HuH-7 (cell line): ENCODE data around the gene HDAC10.

ENCODE experiments used
- DNase-seq: peaks from one replicate; pipeline ENCODE4 v3.0.0; 2011; ENCODE audit warnings: low spot score

The HDAC10 gene

GRCh38 chr22:50250555-50251476 lies at the start of gene HDAC10:
Gene HDAC10 (minus strand): TSS chr22:50251265. CDS start chr22:50251032, 233 bp downstream.
- DNase-seq = peak; percentile 96

GRCh38 chr22:50300620-50301257 lies 49.7 kb upstream of the HDAC10 start:
- no peak for DNase-seq

GRCh38 chr22:50299785-50300619 lies 48.9 kb upstream of the HDAC10 start:
- peak; percentile 100 for DNase-seq

- DNase-seq = peak; percentile 80
These were observed 48.1 kb upstream of the HDAC10 start for GRCh38 chr22:50298937-50299784.

DNA sequence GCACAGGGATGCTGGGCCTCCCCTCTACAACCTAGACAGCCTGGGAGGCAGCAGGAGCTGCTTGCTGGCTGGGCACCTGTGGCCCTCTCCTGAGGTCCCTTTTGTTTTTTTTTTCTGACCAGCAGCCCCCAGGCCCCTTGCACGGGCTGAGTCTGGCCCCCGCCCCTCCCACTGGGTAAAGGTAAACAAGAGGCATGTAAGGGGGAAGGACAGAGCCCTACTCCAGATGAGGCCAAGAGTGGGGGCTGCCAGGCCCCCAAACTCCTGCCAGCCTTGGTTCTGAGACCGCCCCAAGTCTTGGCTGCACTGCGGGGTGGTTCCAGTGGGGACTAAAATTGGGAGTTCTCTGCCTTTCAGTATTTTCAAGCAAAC lies 47.2 kb upstream of the HDAC10 start:
- no peak for DNase-seq

GRCh38 chr22:50297510-50298265 lies 46.6 kb upstream of the HDAC10 start:
- DNase-seq = no peak

- DNase-seq = no peak
These were observed 45.8 kb upstream of the HDAC10 start for GRCh38 chr22:50296658-50297490.

GRCh38 chr22:50294319-50294656 lies 43.2 kb upstream of the HDAC10 start:
- no peak for DNase-seq

DNA sequence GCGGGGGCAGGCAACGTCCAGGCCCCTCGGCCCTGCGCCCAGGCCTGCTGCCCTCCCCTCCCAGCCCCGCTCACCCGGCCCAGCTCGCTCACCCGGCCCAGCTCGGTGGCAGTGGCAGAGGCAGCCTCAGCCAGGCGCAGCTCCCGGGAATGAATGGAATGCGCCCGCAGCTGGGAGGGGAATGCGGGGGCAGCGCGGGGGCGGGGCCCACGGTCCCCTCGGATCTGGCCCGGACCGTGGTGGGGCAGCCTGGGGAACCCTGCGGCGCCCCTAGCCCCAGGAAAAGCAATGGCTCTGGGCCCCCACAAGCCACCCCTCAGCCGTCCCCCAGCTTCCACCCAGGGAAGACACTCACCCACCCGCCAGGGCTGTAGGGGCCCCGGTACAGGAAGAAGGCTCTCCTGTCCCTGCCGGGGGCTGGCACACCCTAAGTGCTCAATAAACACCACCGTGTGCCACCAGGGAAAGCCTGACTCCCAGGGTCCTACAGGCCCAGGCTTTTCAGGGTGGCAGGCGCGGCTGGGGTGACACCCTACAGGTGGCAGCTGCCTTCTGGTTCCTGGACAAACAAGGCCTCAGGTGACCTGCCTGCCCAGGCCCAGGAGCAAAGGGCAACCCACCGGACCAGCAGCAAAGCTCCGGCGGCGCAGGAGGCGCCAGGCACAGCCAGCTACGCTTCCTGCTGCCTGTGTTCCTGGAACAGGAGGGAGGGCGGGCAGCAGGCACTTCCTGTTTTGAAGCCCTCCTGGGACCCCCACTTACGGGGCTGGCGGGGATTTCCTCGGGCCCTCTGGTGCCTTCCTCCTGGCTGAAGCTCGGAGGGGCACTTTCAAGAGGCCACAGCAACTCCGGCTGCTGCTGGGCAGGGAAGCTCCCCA lies 42.6 kb upstream of the HDAC10 start:
- peak; percentile 66 for DNase-seq

- DNase-seq = no peak
These were observed 41.8 kb upstream of the HDAC10 start for GRCh38 chr22:50292643-50293440.

DNA sequence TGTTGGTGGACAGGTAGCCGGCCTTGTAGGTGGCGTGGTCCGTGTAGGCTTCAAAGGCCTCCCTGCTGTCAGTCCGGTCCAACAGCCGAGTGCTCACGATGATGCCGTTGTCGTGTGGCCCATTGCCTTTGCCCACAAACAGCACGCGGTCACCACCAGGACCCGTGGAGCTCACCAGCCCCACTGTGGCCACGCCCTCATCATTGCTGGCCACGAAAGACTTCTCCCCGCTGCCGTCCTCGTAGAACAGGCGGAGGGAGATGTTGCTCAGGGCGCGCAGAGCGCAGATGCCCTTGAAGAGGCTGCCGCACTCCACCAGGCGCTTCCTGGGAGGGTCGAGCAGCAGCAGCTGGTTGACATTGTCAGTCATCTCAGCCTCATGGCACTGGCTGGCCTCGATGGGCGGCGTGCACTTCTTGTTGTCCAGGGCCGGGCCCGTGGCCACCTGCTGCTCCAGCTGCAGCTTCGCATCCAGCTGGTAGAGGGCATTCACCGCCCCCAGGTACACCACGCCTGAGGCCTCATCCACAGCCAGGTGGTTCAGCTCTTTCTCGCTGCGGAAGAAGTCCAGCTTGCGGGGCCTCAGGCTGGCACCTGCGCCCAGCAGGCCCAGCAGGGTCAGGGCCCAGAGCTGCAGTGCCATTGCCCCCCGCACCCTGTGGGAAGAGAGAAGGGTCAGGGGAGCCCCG lies 39.0 kb upstream of the HDAC10 start:
- no peak for DNase-seq

- DNase-seq = no peak
These were observed 38.3 kb upstream of the HDAC10 start for GRCh38 chr22:50289151-50289941.

- DNase-seq = no peak
These were observed 36.7 kb upstream of the HDAC10 start for GRCh38 chr22:50287731-50288130.

DNA sequence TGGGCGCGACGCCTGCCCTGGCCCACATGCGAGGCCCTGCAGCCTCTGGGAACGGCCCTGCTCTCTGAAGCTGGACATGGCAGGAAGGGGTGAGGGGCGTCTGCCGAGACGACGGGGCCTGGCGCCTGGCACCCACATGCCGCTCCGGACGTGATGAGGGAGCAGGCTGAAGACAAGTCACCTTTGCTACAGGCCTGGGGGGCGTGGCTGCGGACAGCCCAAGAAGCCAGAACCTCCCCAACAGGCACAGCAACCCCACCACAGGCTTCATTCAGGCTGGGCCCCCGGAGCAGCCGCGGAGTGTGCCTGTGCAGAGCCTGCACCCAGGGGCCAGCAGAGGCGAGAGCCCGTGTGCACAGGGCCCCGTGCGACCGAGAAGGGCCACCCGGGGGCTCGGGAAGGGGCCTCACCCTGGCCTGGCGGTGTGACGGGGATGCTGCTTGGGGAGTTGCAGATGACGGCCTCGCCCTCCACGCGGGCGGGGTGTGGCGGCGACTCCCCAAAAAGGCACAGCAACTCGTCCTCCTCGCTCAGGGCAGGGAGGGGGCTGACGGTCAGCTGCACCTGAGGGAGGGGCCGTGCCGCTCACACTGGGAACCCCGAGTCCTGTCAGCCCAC lies 35.7 kb upstream of the HDAC10 start:
- DNase-seq = no peak

DNA sequence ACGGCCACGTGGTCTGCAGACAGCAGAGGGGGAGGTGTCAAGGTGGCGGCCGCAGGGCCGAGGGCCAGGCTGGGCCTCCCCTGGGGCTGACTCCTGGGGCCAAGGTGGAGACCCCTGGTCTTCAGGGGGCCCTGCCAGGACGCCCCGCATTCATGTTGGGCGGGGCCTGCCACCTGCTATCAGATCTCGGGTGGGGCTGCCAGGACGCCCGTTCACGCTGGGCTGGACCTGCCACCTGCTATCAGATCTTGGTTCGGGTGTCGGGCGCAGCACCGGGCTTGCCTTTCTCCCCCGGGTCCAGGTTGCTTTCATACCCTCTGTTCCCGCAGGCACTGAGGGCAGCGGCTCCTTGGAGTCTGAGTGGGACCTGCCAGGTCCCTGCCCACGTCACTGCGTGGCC lies 35.2 kb upstream of the HDAC10 start:
- DNase-seq = no peak

DNA sequence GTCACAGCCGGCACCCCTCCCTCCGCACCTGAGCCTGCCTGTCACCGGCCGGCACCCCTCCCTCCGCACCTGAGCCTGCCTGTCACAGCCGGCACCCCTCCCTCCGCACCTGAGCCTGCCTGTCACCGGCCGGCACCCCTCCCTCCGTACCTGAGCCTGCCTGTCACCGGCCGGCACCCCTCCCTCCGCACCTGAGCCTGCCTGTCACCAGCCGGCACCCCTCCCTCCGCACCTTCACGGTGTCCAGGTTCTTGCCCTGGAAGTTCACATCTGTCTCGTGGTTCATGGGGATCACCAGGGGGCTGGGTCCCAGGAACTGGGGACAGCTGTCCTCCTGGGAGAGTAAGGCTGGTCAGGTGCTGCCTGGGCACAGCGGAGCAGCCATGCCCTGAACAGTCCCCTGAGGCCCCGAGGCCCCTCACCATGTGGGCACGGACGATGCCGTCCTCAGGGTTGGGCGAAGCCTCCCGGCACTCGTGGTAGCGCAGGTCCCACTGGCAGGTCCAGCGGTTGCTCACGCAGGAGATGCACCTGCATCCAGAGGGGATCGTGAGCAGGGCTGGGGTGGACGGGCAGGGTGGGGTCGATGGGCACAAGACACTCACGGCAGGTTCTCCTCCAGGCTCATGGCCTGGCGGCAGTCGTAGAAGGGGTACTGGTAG lies 34.6 kb upstream of the HDAC10 start:
- no peak for DNase-seq
